Endothelial cell of umbilical vein (primary cell): ENCODE measurements around the gene NUP214.

Source experiments
- JUN ChIP-seq: IDR thresholded peaks from 2 replicates; pipeline ENCODE4 v1.6.1; 2011; ENCODE audit warnings: borderline replicate concordance, low read depth; ENCODE audit not compliant: insufficient read length, insufficient read depth
- MYC ChIP-seq: IDR thresholded peaks from one replicate; pipeline ENCODE4 v1.6.1; 2011; ENCODE audit warnings: mild to moderate bottlenecking, low read depth, low read length
- POLR2AphosphoS5 ChIP-seq: IDR thresholded peaks from 2 replicates; pipeline ENCODE4 v1.6.1; 2012; ENCODE audit warnings: low read depth, mild to moderate bottlenecking, control low read depth, low read length, moderate library complexity; ENCODE audit not compliant: insufficient read depth
- TF ChIP-seq, protein P1 (sequence below), 2 donors: IDR thresholded peaks; 1 replicate in 1 of 2; 2 replicates in 1 of 2; pipeline ENCODE4 v1.5.1; 2011; ENCODE audit warnings: low read length in 2 of 2, mild to moderate bottlenecking in 2 of 2, moderate library complexity in 2 of 2, control low read depth in 1 of 2, inconsistent platforms in 1 of 2, low read depth in 1 of 2; ENCODE audit not compliant: insufficient read depth in 1 of 2; ENCODE audit errors: extremely low read depth in 1 of 2

GRCh38 chr9:131214286-131214856 is 89.0 kb downstream of the NUP214 start:
- no peak for TF ChIP-seq MYC
- TF ChIP-seq POLR2AphosphoS5, result no peak
- no peak for TF ChIP-seq JUN
- TF ChIP-seq, protein P1, sequence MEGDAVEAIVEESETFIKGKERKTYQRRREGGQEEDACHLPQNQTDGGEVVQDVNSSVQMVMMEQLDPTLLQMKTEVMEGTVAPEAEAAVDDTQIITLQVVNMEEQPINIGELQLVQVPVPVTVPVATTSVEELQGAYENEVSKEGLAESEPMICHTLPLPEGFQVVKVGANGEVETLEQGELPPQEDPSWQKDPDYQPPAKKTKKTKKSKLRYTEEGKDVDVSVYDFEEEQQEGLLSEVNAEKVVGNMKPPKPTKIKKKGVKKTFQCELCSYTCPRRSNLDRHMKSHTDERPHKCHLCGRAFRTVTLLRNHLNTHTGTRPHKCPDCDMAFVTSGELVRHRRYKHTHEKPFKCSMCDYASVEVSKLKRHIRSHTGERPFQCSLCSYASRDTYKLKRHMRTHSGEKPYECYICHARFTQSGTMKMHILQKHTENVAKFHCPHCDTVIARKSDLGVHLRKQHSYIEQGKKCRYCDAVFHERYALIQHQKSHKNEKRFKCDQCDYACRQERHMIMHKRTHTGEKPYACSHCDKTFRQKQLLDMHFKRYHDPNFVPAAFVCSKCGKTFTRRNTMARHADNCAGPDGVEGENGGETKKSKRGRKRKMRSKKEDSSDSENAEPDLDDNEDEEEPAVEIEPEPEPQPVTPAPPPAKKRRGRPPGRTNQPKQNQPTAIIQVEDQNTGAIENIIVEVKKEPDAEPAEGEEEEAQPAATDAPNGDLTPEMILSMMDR (IDR thresholded peaks at IDR 0.05; ENCODE audit: extremely low read depth in 1 of 2, insufficient read depth in 1 of 2, low read depth in 1 of 2, low read length in 2 of 2), result no peak
